GM18508 (cell line): ENCODE results near the gene WFDC9.
"Not testable (repeated sequence)": the region's sequence is repeated elsewhere in the genome, so short reads cannot be mapped to it uniquely, and the experiment has no call there.

Source experiments
- ATAC-seq: cut with Tn5 transposase; IDR thresholded peaks from one replicate; pipeline ENCODE4 v1.9.1; 2021; ENCODE audit warnings: moderate number of reproducible peaks; ENCODE audit not compliant: insufficient read depth, unreplicated experiment

Gene WFDC9

DNA sequence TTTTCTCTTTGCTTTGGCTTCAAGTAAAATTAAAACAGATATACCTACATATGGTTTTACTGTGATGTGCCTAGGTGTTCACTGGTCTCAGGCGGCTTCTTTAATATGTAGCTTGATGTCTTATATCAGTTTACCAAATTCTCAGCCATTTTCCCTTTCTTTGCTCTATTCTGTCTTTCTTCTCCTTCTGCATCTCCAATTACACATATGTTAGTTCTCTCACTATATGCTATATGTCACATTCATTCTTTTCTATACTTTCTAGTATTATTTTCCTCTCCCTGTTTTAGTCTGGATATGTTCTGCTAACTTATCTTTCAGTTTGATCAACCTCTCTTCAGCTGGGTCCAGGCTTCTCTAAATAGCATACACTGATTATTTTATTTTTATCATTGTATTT lies 37.6 kb downstream of the WFDC9 start:
- no peak for ATAC-seq

- no peak for ATAC-seq
These were observed 38.4 kb downstream of the WFDC9 start for GRCh38 chr20:45592574-45593189.

DNA sequence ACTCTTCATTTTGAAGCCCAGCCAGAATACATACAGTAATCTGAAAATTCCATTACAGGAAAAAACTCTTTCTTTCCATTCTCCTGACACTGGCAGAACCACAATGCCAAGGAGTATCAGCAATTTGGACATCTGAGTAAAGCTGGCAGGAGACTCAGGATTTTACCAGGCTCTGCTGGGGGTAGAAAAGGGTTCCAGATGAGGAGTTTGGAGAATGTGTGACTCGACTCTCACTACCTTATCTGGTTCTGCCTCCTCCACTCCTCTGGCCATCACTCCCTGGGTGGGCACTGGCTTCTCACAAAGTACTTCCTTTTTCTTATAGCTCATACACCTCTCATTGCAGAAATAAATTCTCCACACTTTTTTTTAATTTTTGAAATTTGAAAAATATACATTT lies 41.4 kb downstream of the WFDC9 start:
- ATAC-seq: no peak

DNA sequence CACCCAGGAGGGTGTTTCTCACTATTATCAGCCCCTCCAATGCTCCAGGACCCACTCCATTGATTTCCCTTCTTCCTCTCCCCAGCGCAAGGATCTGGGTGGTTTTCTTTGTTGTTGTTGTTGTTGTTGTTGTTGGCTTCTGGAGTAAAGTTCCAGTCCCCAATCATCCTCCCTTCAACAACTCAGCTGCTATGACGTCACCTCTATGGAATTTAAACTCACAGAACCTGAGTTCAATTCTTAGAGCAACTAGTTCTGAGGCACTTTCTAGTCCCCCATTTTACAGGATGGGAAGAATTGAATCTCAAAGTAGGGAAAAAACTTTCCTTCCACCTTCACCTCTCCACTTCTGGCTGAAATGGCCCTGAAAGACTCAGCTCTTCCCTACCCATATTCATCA lies 42.3 kb downstream of the WFDC9 start:
- no peak for ATAC-seq

- not testable (repeated sequence) for ATAC-seq
These were observed 45.1 kb downstream of the WFDC9 start for GRCh38 chr20:45585986-45586385.

GRCh38 chr20:45584294-45584693 lies 46.8 kb downstream of the WFDC9 start:
- ATAC-seq: not testable (repeated sequence)

GRCh38 chr20:45583502-45583901 lies 47.6 kb downstream of the WFDC9 start:
- ATAC-seq: no peak

GRCh38 chr20:45581702-45582101 lies 49.4 kb downstream of the WFDC9 start:
- ATAC-seq: no peak

- no peak for ATAC-seq
These were observed 51.9 kb downstream of the WFDC9 start, which contains the start of gene WFDC8 for GRCh38 chr20:45579184-45579583. Gene WFDC8, minus strand, starts transcription at chr20:45579284. Its CDS starts 37 bp downstream, at chr20:45579247.

DNA sequence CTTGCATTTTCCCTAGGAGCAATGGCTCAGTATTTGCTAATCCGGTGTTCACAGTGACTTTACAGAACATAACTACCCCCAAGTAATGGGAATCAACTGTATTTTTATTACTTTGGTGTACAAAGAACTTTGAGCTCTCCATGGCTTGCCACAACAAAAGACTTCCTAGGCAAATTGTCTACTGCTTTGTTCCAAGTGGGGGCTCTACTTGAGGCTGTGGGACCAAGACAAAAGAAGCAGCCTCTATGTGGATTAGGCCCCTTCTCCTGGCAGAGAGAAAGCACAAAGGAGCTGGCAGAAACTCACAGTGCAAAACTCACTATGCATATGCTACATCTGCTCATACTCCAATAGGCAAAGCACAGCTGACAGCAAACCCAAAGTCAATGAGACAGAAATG lies 52.9 kb downstream of the WFDC9 start:
- no peak for ATAC-seq

GRCh38 chr20:45576995-45577394 lies 54.1 kb downstream of the WFDC9 start:
- no peak for ATAC-seq

GRCh38 chr20:45575931-45576330 lies 55.2 kb downstream of the WFDC9 start:
- no peak for ATAC-seq

- ATAC-seq: not testable (repeated sequence)
These were observed 61.4 kb downstream of the WFDC9 start for GRCh38 chr20:45569650-45570049.

- ATAC-seq: no peak
These were observed 66.3 kb downstream of the WFDC9 start for GRCh38 chr20:45564760-45565276.
